K562 (cell line): ENCODE data around the gene CD164L2. TPM values are rescaled to one million over a fixed set of nuclear protein-coding genes. Genes with fewer than 3 reads are reported as not detected.

Source experiments
- ATAC-seq: fragments of 200-7000 bp; cut with Tn5 transposase; 3 replicates; pipeline ENCODE4 v1.9.1; 2020; ENCODE audit warnings: moderate library complexity
- BruUV-seq: library from RNA; stranded (reverse); fragments of 400-500 nt; replicated peaks from 2 replicates; lab custom pipeline; 2021; lab: Mats Ljungman, UMichigan
- CTCF ChIA-PET: fragments of 300-600 bp; formaldehyde crosslinking; extraction: SDS; loops from one replicate; lab custom pipeline; 2021; ENCODE audit warnings: low intra/inter-chr PET ratio; lab: Yijun Ruan, JAX
- POLR2A ChIA-PET: fragments of 300-600, 350-650 bp; sonication (Branson Sonifier 250); formaldehyde crosslinking; extraction: SDS; loops from one replicate; lab custom pipeline; 2021; ENCODE audit warnings: antibody characterized with exemption, inconsistent platforms; lab: Yijun Ruan, JAX
- DNase-seq, 4 experiments: peaks; one replicate each; pipeline versions ENCODE4 v3.0.0 to v3.0.0-alpha.2; 2011 to 2018; ENCODE audit warnings: low spot score in 3 of 4, mixed read lengths in 3 of 4; ENCODE audit errors: extremely low read depth in 1 of 4
- FAIRE-seq: peaks from 2 replicates; lab custom pipeline; 2011; peaks lifted over from hg19 to GRCh38; lab: Jason Lieb, UNC
- H2AFZ ChIP-seq: 2 replicates; pipeline ENCODE4 v1.6.0; 2011; ENCODE audit warnings: low read depth, low read length, control low read depth, inconsistent platforms
- H3K27ac ChIP-seq: fragments of 200-600 bp; 3 replicates; pipeline ENCODE4 v1.8.0; 2011; ENCODE audit warnings: low read depth, mild to moderate bottlenecking, control low read depth, inconsistent platforms, low read length, moderate library complexity, mixed read lengths; ENCODE audit errors: extremely low read depth
- H3K27me3 ChIP-seq, 2 experiments: fragments of 300-600 bp in 1 of 2; 2 replicates in 1 of 2; 3 replicates in 1 of 2; pipeline versions ENCODE4 v1.6.0 to v1.8.0; 2011; ENCODE audit warnings: inconsistent platforms in 2 of 2, low read length in 2 of 2, mild to moderate bottlenecking in 1 of 2, mixed read lengths in 1 of 2, moderate library complexity in 1 of 2; ENCODE audit not compliant: control insufficient read depth in 2 of 2, insufficient read depth in 2 of 2
- H3K36me3 ChIP-seq: fragments of 300-600 bp; 3 replicates; pipeline ENCODE4 v1.8.0; 2011; ENCODE audit warnings: mild to moderate bottlenecking, low read length, inconsistent platforms; ENCODE audit not compliant: control insufficient read depth, insufficient read depth
- H3K4me1 ChIP-seq, 2 experiments: fragments of 200-600 bp in 1 of 2; replicated peaks in 1 of 2; 2 replicates in 1 of 2; 3 replicates in 1 of 2; pipeline versions ENCODE4 v1.5.1 to v1.8.0; 2011; ENCODE audit warnings: inconsistent platforms in 2 of 2, low read length in 2 of 2, mild to moderate bottlenecking in 1 of 2, mixed read lengths in 1 of 2, moderate library complexity in 1 of 2; ENCODE audit not compliant: control insufficient read depth in 2 of 2, insufficient read depth in 2 of 2
- H3K4me2 ChIP-seq: 2 replicates; pipeline ENCODE4 v1.6.1; 2011; ENCODE audit warnings: low read length, control low read depth, inconsistent platforms, mixed read lengths; ENCODE audit not compliant: insufficient read depth
- H3K4me3 ChIP-seq: fragments of 200-600 bp; sonication (generic), shearing (Covaris generic); 2 replicates; pipeline ENCODE4 v1.5.1; 2016; ENCODE audit warnings: control low read depth, inconsistent platforms
- H3K79me2 ChIP-seq: fragments of 200-600 bp; 3 replicates; pipeline ENCODE4 v1.8.0; 2011; ENCODE audit warnings: low read length, inconsistent platforms; ENCODE audit not compliant: control insufficient read depth, insufficient read depth
- H3K9ac ChIP-seq, 2 experiments: 2 replicates each; pipeline versions ENCODE4 v1.6.0 to v1.6.1; 2011; ENCODE audit warnings: low read depth in 2 of 2, low read length in 2 of 2, control low read depth in 1 of 2, inconsistent platforms in 1 of 2, mild to moderate bottlenecking in 1 of 2, mixed read lengths in 1 of 2; ENCODE audit not compliant: insufficient read depth in 1 of 2
- H3K9me1 ChIP-seq: one replicate; pipeline ENCODE4 v1.6.0; 2011; ENCODE audit warnings: inconsistent platforms, mild to moderate bottlenecking, low read length, moderate library complexity; ENCODE audit not compliant: control insufficient read depth, insufficient read depth
- H3K9me3 ChIP-seq: replicated peaks from 2 replicates; pipeline ENCODE4 v1.5.1; 2011; ENCODE audit warnings: low read depth, low read length, inconsistent platforms; ENCODE audit not compliant: control insufficient read depth, insufficient read depth
- H4K20me1 ChIP-seq: replicated peaks from 2 replicates; pipeline ENCODE4 v1.6.1; 2011; ENCODE audit warnings: low read length, inconsistent platforms, mixed read lengths; ENCODE audit not compliant: control insufficient read depth, insufficient read depth
- ATF1 ChIP-seq, 2 experiments: fragments of 450-650 bp in 1 of 2; IDR thresholded peaks; 2 replicates each; pipeline ENCODE4 v1.6.1; 2016; ENCODE audit warnings: missing compliant biosample characterization in 1 of 2, missing genetic modification characterization in 1 of 2
- CTCFL ChIP-seq: IDR thresholded peaks from 2 replicates; pipeline ENCODE4 v1.6.1; 2011; ENCODE audit warnings: borderline replicate concordance, low read depth, mild to moderate bottlenecking, moderate library complexity, low read length; ENCODE audit not compliant: insufficient read depth, poor library complexity, severe bottlenecking
- MYC ChIP-seq, 2 experiments: fragments of 250-450 bp in 1 of 2; sonication (Bioruptor Pico) in 1 of 2; IDR thresholded peaks; 2 replicates each; pipeline versions ENCODE4 v1.5.1 to v1.6.1; 2012 to 2021; ENCODE audit warnings: low read depth in 2 of 2, borderline replicate concordance in 1 of 2, improper control_type of control experiment in 1 of 2, low read length in 1 of 2, mild to moderate bottlenecking in 1 of 2, moderate library complexity in 1 of 2
- RBM22 ChIP-seq: fragments of 200-400 bp; formaldehyde crosslinking; IDR thresholded peaks from 2 replicates; pipeline ENCODE4 v1.6.1; 2018; ENCODE audit warnings: low read length, low read depth; ENCODE audit not compliant: poor library complexity, severe bottlenecking
- SAP30 ChIP-seq: fragments of 200-600 bp; sonication (generic); IDR thresholded peaks from 2 replicates; pipeline ENCODE4 v1.6.1; 2012; ENCODE audit warnings: borderline replicate concordance, low read depth, mild to moderate bottlenecking, moderate library complexity, low read length, control low read depth, inconsistent platforms; ENCODE audit not compliant: insufficient read depth, poor library complexity, severe bottlenecking
- TCF7L2 ChIP-seq: fragments of 150-350 bp; IDR thresholded peaks from 2 replicates; pipeline ENCODE4 v1.6.1; 2016; ENCODE audit warnings: low read depth, mild to moderate bottlenecking, low read length, moderate library complexity
- TRIM24 ChIP-seq, 2 experiments: fragments of 450-650 bp; IDR thresholded peaks; 2 replicates each; pipeline ENCODE4 v1.6.1; 2016
- ZNF280B ChIP-seq: fragments of 250-450 bp; sonication (Bioruptor Pico); IDR thresholded peaks from 2 replicates; pipeline ENCODE4 v1.5.1; 2021; ENCODE audit warnings: mild to moderate bottlenecking
- ZNF644 ChIP-seq: fragments of 200-800 bp; sonication (Bioruptor generic); IDR thresholded peaks from 2 replicates; pipeline ENCODE4 v1.6.1; 2016; ENCODE audit warnings: low read depth, missing genetic modification characterization, missing compliant biosample characterization
- ZSCAN32 ChIP-seq: fragments of 450-650 bp; formaldehyde crosslinking; IDR thresholded peaks from 2 replicates; pipeline ENCODE4 v1.4.0; 2020; ENCODE audit warnings: mild to moderate bottlenecking, moderate library complexity
- WGBS: fragments of 100-300 bp; shearing (Covaris generic); methylation state at CpG from one replicate; pipeline ENCODE4 v1.1.6; 2016; ENCODE audit warnings: low coverage, mixed read lengths; ENCODE audit not compliant: insufficient coverage; ENCODE audit errors: missing lambda C conversion rate; 5-methylcytosine and 5-hydroxymethylcytosine counted together
- in situ Hi-C: fragments of 300-500 bp; cut with MboI; formaldehyde crosslinking; loops from 4 replicates; pipeline ENCODE4 v1.15.0; 2018; ENCODE audit warnings: inconsistent platforms, mixed read lengths
- intact Hi-C: fragments of 100-400 bp; cut with micrococcal nuclease; formaldehyde crosslinking; loops from 2 replicates; pipeline ENCODE4 v1.14.2; 2022
- polyA plus RNA-seq, 8 experiments: library from polyadenylated mRNA; depleted of rRNA in 4 of 8; stranded (reverse) in 5 of 8; unstranded in 3 of 8; fragments of >200 nt; fragmentation: Nextera tagmentation in 2 of 8; fragmentation: Illumina TruSeq in 1 of 8; extraction: Ambion mirVana in 2 of 8; extraction: Trizol in 1 of 8; gene quantifications; 2 replicates each; pipeline versions ENCODE4 v1.2.1 to v1.2.3, GENCODE V29; 2011 to 2014; ENCODE audit warnings: inconsistent platforms in 1 of 8, missing spikeins in 1 of 8
- total RNA-seq, 7 experiments: library from RNA; depleted of rRNA in 6 of 7; stranded (reverse); fragments of >200 nt in 6 of 7; fragmentation: Illumina TruSeq in 2 of 7; extraction: Trizol in 2 of 7; gene quantifications; 2 replicates each; pipeline versions ENCODE4 v1.2.1 to v1.2.3, GENCODE V29; 2011 to 2021; ENCODE audit warnings: low replicate concordance in 1 of 7

Gene CD164L2
- total and polyA plus RNA-seq, 9 of the 15 experiments (the other 6 are each of a cell fraction or from before 2014, with no cell fraction given), result 0.08 to 0.92 (median 0.38) TPM; not detected in 1

- TF ChIP-seq MYC (IDR thresholded peaks at IDR 0.05; ENCODE audit: low read depth, low read length) (no peak), MYC (CRISPR knock-in tag; IDR thresholded peaks at IDR 0.05; ENCODE audit: borderline replicate concordance, low read depth) (no peak)
Observed at GRCh38 chr1:27351541-27352107, 31.5 kb downstream of the CD164L2 start (continued).

- 47% methylated on average over 59 of the region's 62 CpGs for WGBS
- BruUV-seq, result no TSS peak
- H3K79me2 ChIP-seq, result no peaks in the 10 kb centered on the region
- H3K27me3 ChIP-seq, result no peaks in the 10 kb centered on the region
- DNase-seq (peak; percentile 88 to 95 (median 93)), ATAC-seq (peak; percentile 90), FAIRE-seq (peak; percentile 86)
- intact Hi-C loops, result no loop called here
- in situ Hi-C loops, result no loop called here
- H3K9ac ChIP-seq, result peak overlapping the region; percentile 47 to 90; a peak in 3 of 4 replicates
- H3K4me2 ChIP-seq, result peak overlapping the region; percentile 61
- H3K27ac ChIP-seq, result peak overlapping the region; percentile 54; the same call in 2 of the 3 replicates
- H3K9me3 ChIP-seq, result no peaks in the 10 kb centered on the region
- ChIA-PET CTCF (interaction anchor here (0.5 to 1.6 kb wide), 2 partner anchors 51 to 131 kb away, joined by 3 to 8 read pairs; no protein-coding TSS in a partner anchor), POLR2A (interaction anchor here (0.9 to 4.4 kb wide), 7 partner anchors 9 to 24 kb away, joined by 3 to 19 read pairs (median 9); partner anchors contain the start of genes MAP3K6 and SYTL1)
- peak overlapping the region; percentile 96 for H2AFZ ChIP-seq
- no peaks in the 10 kb centered on the region for H3K9me1 ChIP-seq
- peaks cover 15 to 47% of the 10 kb centered on the region in 2 experiments; a peak in 4 of 5 replicates for H3K4me1 ChIP-seq
- no peaks in the 10 kb centered on the region for H4K20me1 ChIP-seq
- no peak overlapping the region for H3K4me3 ChIP-seq
- H3K36me3 ChIP-seq, result peaks cover 5% of the 10 kb centered on the region; the same call in 2 of the 3 replicates
- TF ChIP-seq TCF7L2 (no peak), ZNF644 (tag) (no peak), TRIM24 (IDR thresholded peaks at IDR 0.05) (no peak), ATF1 (CRISPR knock-in tag; IDR thresholded peaks at IDR 0.05) (no peak), ATF1 (tag; IDR thresholded peaks at IDR 0.05) (peak; percentile 20; the same call in 1 of the 2 replicates), RBM22 (peak; percentile 4), ZNF280B (CRISPR knock-in tag) (no peak), ZSCAN32 (no peak), SAP30 (no peak), CTCFL (peak; percentile 26)
Observed at GRCh38 chr1:27350663-27351540, 32.2 kb downstream of the CD164L2 start.
